GM18511 (cell line): ENCODE results near the gene CGAS.
"Not testable (repeated sequence)": the region's sequence is repeated elsewhere in the genome, so short reads cannot be mapped to it uniquely, and the experiment has no call there.

Experiments
- ATAC-seq: cut with Tn5 transposase; IDR thresholded peaks from one replicate; pipeline ENCODE4 v1.9.1; 2021; ENCODE audit warnings: mild to moderate bottlenecking, moderate library complexity; ENCODE audit not compliant: unreplicated experiment

CGAS gene

DNA sequence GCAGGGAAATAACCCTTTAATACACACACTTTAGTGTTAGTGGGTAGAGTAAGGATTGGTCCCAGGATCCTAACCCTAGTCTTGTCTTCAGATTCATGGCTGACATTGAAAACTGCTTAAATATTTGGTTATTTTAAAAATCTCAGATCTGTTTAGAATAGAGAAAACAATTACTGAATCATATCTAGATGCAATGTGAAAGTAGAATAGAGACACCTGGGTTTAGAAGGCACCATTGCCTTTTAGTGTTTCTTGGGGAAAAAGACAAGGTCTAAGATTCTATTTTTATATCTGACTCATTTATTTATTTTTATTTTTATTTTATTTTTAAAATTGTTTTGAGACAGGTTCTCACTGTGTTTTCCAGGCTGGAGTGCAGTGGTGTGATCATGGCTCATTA, 51.4 kb downstream of the CGAS start:
- no peak for ATAC-seq

GRCh38 chr6:73395875-73396274, 56.2 kb downstream of the CGAS start:
- ATAC-seq = no peak

DNA sequence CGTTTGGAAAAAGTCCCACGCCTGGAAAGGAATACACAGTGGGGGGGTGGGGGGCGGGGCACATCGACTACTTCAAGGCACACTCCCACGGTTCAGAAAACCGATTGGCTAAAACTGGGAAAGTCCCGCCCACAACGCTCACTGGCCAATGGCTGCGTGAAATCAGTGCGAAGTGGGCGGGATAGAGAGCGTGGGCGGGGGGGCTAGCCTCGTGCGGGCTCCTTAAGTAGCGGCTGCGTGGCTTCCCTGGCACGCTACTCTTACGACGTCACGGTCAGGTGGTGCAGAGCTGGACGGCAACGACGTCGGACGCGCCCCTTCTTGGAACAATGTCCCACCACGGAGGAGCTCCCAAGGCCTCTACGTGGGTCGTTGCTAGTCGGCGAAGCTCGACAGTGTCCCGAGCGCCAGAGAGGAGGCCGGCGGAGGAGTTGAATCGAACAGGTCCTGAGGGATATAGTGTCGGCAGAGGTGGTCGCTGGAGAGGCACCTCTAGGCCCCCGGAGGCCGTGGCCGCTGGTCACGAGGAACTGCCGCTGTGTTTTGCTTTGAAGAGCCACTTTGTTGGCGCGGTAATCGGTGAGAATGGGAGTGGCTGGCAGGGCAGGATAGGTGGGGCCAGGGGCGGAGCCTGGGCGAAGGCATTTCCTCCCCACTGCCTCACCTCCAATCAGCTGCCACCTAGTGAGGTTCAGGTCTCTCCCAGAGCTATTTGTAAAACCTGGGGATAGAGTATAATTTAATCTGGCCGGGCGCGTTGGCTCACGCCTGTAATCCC, 57.3 kb downstream of the CGAS start, which contains the start of gene DDX43:
Gene DDX43 (plus strand): TSS at position 252 of the 778 bp plus-strand sequence. CDS start 78 bp downstream, at position 330.
- peak; percentile 84 for ATAC-seq

GRCh38 chr6:73393278-73393677, 58.8 kb downstream of the CGAS start:
- ATAC-seq = no peak

GRCh38 chr6:73392188-73392587, 59.9 kb downstream of the CGAS start:
- not testable (repeated sequence) for ATAC-seq

- ATAC-seq = no peak
Measured at GRCh38 chr6:73391675-73392074, 60.4 kb downstream of the CGAS start.

DNA sequence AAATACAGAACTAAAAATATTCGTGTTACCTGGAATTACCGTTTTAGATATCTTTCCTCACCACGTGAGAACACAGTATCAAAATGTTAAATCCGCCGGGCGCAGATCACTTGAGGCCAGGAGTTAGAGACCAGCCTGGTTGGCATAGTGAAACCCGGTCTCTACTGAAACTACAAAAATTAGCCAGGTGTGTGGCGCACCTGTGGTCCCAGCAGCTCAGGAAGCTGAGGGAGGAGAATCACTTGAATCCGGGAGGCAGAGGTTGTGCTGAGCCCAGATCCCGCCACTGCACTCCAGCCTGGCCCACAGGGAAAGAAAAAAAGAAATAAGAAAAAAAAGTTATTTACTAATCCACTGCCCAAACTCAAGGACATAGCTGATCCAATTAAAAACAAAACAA, 62.2 kb downstream of the CGAS start:
- no peak for ATAC-seq

DNA sequence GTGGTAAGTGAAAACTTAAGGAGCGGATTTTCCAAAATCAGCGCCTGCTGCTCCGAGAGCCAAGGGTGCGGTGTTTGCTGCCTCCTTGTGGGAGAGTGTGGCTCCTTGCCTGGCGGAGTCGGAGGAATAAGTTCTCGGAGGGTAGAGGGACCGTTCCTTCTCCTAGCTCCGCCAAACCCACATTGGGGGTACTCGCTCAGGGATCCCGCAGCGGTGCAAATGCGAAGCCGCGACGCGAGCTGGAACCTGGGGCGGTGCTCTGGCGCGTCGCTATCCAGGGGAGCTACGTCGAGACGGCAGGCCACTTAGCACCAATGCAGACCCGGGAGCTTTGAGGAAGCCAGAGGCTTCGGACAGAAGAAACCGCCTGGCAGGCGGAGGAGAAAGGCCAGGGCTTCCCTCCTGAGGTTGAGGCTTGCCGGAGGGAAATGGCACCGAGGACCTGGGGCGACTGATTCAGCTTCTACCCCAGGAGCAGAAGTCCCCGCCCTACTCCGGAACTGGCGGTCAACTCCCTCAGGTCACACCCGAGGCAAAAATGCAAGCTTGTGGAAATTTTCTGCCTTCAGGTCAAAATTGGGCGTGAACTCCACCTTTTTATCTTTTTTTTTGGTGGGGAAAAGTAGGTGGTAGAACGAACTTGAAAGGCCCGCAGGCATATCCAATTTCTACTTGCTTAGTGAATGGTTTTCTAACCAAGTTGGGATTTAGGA, 63.1 kb downstream of the CGAS start:
- peak; percentile 84 for ATAC-seq

DNA sequence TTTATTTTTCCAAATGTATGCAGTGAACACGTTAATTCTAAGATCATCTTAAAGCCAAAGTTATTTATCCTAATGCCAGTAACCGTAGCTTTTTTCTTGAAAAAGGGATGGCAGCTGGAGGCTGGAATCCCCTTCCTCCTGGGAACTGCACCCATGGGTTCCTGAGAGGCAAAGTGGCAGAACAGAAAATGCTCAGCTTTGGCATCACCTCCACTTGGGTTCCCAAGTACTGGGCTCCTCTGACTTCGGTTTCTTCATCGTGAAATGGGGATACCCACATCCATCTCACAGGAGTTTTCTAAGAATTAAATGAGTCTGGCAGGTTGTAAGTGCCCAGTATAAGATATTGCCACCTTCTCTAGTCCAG, 63.7 kb downstream of the CGAS start:
- ATAC-seq = peak; percentile 31

GRCh38 chr6:73382462-73383113, 69.5 kb downstream of the CGAS start:
- ATAC-seq = no peak

- not testable (repeated sequence) for ATAC-seq
Measured at GRCh38 chr6:73381531-73381930, 70.6 kb downstream of the CGAS start.

- no peak for ATAC-seq
Measured at GRCh38 chr6:73377225-73377624, 74.9 kb downstream of the CGAS start.

DNA sequence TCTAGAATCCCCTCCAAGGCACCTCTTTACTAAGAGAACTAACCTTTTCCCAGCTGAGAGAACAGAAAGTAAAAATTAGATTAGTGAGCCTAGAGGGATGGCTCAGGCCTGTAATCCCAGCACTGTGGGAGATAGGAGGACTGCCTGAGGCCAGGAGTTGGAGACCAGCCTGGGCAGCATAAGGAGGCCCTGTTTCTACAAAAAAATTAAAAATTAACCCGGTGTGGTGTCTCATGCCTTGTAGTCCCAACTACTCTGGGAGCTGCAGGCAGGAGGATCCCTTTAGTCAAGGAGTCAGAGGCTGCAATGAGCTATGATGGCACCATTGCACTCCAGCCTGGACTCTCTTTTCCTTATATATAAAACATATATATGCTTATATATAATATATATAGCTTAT, 76.9 kb downstream of the CGAS start:
- ATAC-seq = no peak
